B cell (primary cell): ENCODE results near the gene GRID1. TPM values are rescaled to one million over a fixed set of nuclear protein-coding genes. Genes with fewer than 3 reads are reported as not detected.

Experiments
- ATAC-seq: fragments of 200-7000 bp; cut with Tn5 transposase; one replicate; pipeline ENCODE4 v1.10.0; 2021; ENCODE audit warnings: low read depth, mild to moderate bottlenecking, moderate number of reproducible peaks, moderate library complexity
- CTCF ChIA-PET: fragments of 350-600 bp; sonication (Branson Sonifier 250); formaldehyde crosslinking; loops from one replicate; lab custom pipeline; 2021; ENCODE audit warnings: antibody characterized with exemption, inconsistent platforms; lab: Charles Lee
- POLR2A ChIA-PET: fragments of 350-600 bp; sonication (Branson Sonifier 250); formaldehyde crosslinking; loops from one replicate; lab custom pipeline; 2021; ENCODE audit warnings: antibody characterized with exemption; lab: Charles Lee
- DNase-seq: peaks from one replicate; pipeline ENCODE4 v3.0.0; 2013
- H2AFZ ChIP-seq: 2 replicates; pipeline ENCODE4 v1.6.1; 2012; ENCODE audit warnings: mild to moderate bottlenecking, low read depth, low read length; ENCODE audit not compliant: insufficient read depth, poor library complexity, severe bottlenecking
- H3K27ac ChIP-seq, 2 donors: 1 replicate in 1 of 2; 2 replicates in 1 of 2; pipeline ENCODE4 v1.5.1; 2012 to 2013; ENCODE audit warnings: low read length in 2 of 2, mild to moderate bottlenecking in 2 of 2, moderate library complexity in 1 of 2
- H3K27me3 ChIP-seq, 4 experiments: fragments of 200-600 bp in 1 of 4; sonication (generic) in 1 of 4; replicated peaks in 1 of 4; 1 replicate in 2 of 4; 2 replicates in 2 of 4; pipeline versions ENCODE4 v1.6.1 to v1.7.0; 2013 to 2016; ENCODE audit warnings: low read length in 3 of 4, mild to moderate bottlenecking in 2 of 4, mixed read lengths in 1 of 4, moderate library complexity in 1 of 4; ENCODE audit not compliant: insufficient read depth in 4 of 4, control insufficient read depth in 3 of 4; ENCODE audit errors: control extremely low read depth in 1 of 4
- H3K36me3 ChIP-seq, 2 experiments: replicated peaks in 1 of 2; 1 replicate in 1 of 2; 2 replicates in 1 of 2; pipeline versions ENCODE4 v1.6.1 to v1.7.1; 2013; ENCODE audit warnings: low read length in 1 of 2; ENCODE audit not compliant: insufficient read depth in 2 of 2, control insufficient read depth in 1 of 2; ENCODE audit errors: control extremely low read depth in 1 of 2, extremely low read depth in 1 of 2
- H3K4me1 ChIP-seq, 2 donors: fragments of 200-600 bp in 1 of 2; sonication (generic) in 1 of 2; 1 replicate in 1 of 2; 2 replicates in 1 of 2; pipeline versions ENCODE4 v1.5.1 to v1.6.1; 2013 to 2017; ENCODE audit warnings: low read length in 2 of 2; ENCODE audit not compliant: control insufficient read depth in 2 of 2, insufficient read depth in 2 of 2
- H3K4me2 ChIP-seq: replicated peaks from 2 replicates; pipeline ENCODE3; 2012; ENCODE audit warnings: mild to moderate bottlenecking, low read depth, low read length; ENCODE audit not compliant: poor library complexity, severe bottlenecking
- H3K4me3 ChIP-seq, 5 experiments: fragments of 200-600 bp in 1 of 5; sonication (generic) in 1 of 5; 1 replicate in 3 of 5; 2 replicates in 2 of 5; pipeline versions ENCODE4 v1.5.1 to v1.7.0; 2011 to 2016; ENCODE audit warnings: low read length in 4 of 5, mild to moderate bottlenecking in 4 of 5, low read depth in 2 of 5, control low read depth in 1 of 5, moderate library complexity in 1 of 5; ENCODE audit not compliant: insufficient read depth in 1 of 5; ENCODE audit errors: control extremely low read depth in 1 of 5, extremely low read depth in 1 of 5
- H3K79me2 ChIP-seq: fragments of 200-600 bp; sonication (generic); one replicate; pipeline ENCODE4 v1.6.0; 2016; ENCODE audit warnings: low read length; ENCODE audit not compliant: control insufficient read depth, insufficient read depth
- H3K9ac ChIP-seq: fragments of 200-600 bp; sonication (generic); 2 replicates; pipeline ENCODE4 v1.6.1; 2017; ENCODE audit warnings: mild to moderate bottlenecking, low read length, moderate library complexity
- H3K9me3 ChIP-seq, 3 donors: one replicate each; pipeline versions ENCODE4 v1.6.1 to v1.7.1; 2013; ENCODE audit warnings: low read length in 2 of 3; ENCODE audit not compliant: control insufficient read depth in 2 of 3, insufficient read depth in 1 of 3; ENCODE audit errors: control extremely low read depth in 1 of 3
- H4K20me1 ChIP-seq: 2 replicates; pipeline ENCODE4 v1.6.0; 2012; ENCODE audit warnings: mild to moderate bottlenecking, low read length; ENCODE audit not compliant: insufficient read depth, control insufficient read depth, poor library complexity, severe bottlenecking
- H3K27ac Mint-ChIP-seq: one replicate; pipeline ENCODE4 v1.8.0; 2021; ENCODE audit warnings: mixed read lengths
- H3K27me3 Mint-ChIP-seq: one replicate; pipeline ENCODE4 v1.8.0; 2021; ENCODE audit warnings: mixed read lengths
- H3K4me1 Mint-ChIP-seq: one replicate; pipeline ENCODE4 v1.8.0; 2021; ENCODE audit warnings: mixed read lengths
- H3K4me3 Mint-ChIP-seq: one replicate; pipeline ENCODE4 v1.8.0; 2021; ENCODE audit warnings: mixed read lengths
- H3K9me3 Mint-ChIP-seq: one replicate; pipeline ENCODE4 v1.8.0; 2022; ENCODE audit warnings: mixed read lengths; ENCODE audit not compliant: insufficient read depth
- EZH2 ChIP-seq: IDR thresholded peaks from 2 replicates; pipeline ENCODE4 v1.6.1; 2012; ENCODE audit warnings: borderline replicate concordance, low read depth, mild to moderate bottlenecking, moderate library complexity, low read length; ENCODE audit not compliant: insufficient read depth, poor library complexity, severe bottlenecking
- WGBS: methylation state at CpG from one replicate; pipeline ENCODE4 v1.1.5; 2013; ENCODE audit warnings: missing lambda C conversion rate; ENCODE audit not compliant: insufficient coverage; 5-methylcytosine and 5-hydroxymethylcytosine counted together
- intact Hi-C: fragments of 100-400 bp; cut with micrococcal nuclease; formaldehyde crosslinking; loops from one replicate; pipeline ENCODE4 v1.10.0; 2022
- polyA plus RNA-seq: library from polyadenylated mRNA; depleted of rRNA; stranded (reverse); fragments of >200 nt; gene quantifications from 2 replicates; pipeline ENCODE4 v1.2.3, GENCODE V29; 2012
- total RNA-seq, 2 donors: library from RNA; stranded (reverse); fragments of 120-200 nt in 1 of 2; gene quantifications; 1 replicate in 1 of 2; 2 replicates in 1 of 2; pipeline versions ENCODE4 v1.2.3 to v1.2.4, GENCODE V29; 2013 to 2022
- TF ChIP-seq, protein P1 (sequence below): fragments of 200-600 bp; IDR thresholded peaks from one replicate; pipeline ENCODE4 v1.8.0; 2022; ENCODE audit warnings: antibody characterized with exemption, mild to moderate bottlenecking

GRID1 gene
- total and polyA plus RNA-seq, 2 donors (not counting 1 experiment from before 2014, with no cell fraction given) = not detected

DNA sequence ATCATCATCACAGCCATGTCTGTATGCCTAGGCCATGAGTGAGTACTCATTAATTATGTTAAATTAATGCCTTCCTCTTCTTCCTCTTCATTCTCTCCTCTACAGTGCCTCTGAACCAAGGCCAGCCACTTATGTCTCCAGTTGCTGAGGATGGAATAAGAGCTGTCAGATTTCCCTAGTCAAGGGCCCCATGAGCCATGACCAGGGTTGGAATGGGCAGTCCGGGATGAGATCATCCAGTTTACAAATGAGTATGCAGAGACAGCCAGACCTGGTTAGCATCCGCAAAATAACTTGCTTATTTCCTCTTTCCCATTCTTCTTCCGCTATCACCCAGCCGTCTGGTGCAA is 342.7 kb downstream of the GRID1 start:
- Histone ChIP-seq H3K4me1 (no peaks in the 10 kb centered on the region), H3K4me3 (no peak overlapping the region), H3K27ac (no peak overlapping the region), H4K20me1 (no peaks in the 10 kb centered on the region), H3K36me3 (no peaks in the 10 kb centered on the region), H3K4me2 (no peak overlapping the region), H3K9me3 (no peaks in the 10 kb centered on the region), H2AFZ (no peak overlapping the region), H3K79me2 (no peaks in the 10 kb centered on the region), H3K27me3 (no peaks in the 10 kb centered on the region), H3K9ac (no peak overlapping the region)
- peaks cover 13% of the 10 kb centered on the region for H3K27me3 Mint-ChIP-seq
- H3K27ac Mint-ChIP-seq = no peak overlapping the region
- WGBS = 100% methylated on average over 2 of the region's 4 CpGs
- ATAC-seq (no peak), DNase-seq (no peak)
- TF ChIP-seq, protein P1, sequence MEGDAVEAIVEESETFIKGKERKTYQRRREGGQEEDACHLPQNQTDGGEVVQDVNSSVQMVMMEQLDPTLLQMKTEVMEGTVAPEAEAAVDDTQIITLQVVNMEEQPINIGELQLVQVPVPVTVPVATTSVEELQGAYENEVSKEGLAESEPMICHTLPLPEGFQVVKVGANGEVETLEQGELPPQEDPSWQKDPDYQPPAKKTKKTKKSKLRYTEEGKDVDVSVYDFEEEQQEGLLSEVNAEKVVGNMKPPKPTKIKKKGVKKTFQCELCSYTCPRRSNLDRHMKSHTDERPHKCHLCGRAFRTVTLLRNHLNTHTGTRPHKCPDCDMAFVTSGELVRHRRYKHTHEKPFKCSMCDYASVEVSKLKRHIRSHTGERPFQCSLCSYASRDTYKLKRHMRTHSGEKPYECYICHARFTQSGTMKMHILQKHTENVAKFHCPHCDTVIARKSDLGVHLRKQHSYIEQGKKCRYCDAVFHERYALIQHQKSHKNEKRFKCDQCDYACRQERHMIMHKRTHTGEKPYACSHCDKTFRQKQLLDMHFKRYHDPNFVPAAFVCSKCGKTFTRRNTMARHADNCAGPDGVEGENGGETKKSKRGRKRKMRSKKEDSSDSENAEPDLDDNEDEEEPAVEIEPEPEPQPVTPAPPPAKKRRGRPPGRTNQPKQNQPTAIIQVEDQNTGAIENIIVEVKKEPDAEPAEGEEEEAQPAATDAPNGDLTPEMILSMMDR = no peak
- no peak for TF ChIP-seq EZH2
- intact Hi-C loops = no loop called here
- ChIA-PET POLR2A (no interaction called here), CTCF (no interaction called here)
- H3K9me3 Mint-ChIP-seq = no peaks in the 10 kb centered on the region
- no peak overlapping the region for H3K4me3 Mint-ChIP-seq
- H3K4me1 Mint-ChIP-seq = peaks cover 5% of the 10 kb centered on the region

DNA sequence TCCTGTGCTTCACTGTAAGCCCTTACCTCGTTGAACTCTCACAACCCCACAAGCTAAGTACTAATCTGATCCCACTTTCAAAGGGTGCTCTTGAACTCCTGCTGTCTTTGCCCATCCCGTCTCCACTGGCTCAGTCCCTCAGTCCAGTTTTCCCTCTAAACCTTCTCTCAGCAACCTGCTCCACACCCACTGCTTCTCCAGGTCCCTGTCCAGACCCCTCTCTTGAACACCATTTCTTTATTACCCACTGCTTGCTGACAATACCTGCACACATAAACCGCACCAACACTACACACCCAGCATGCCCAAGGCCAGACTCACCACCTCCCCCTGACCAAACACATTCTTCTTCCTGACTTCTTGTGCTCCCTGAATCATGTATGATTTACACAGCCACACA is 343.3 kb downstream of the GRID1 start:
- H2AFZ ChIP-seq = no peak overlapping the region
- ChIA-PET POLR2A (no interaction called here), CTCF (no interaction called here)
- no peak overlapping the region for H3K4me2 ChIP-seq
- H3K4me3 Mint-ChIP-seq = no peak overlapping the region
- no peak for ATAC-seq
- no peaks in the 10 kb centered on the region for H3K4me1 ChIP-seq
- no peak overlapping the region for H3K4me3 ChIP-seq
- no peak overlapping the region for H3K9ac ChIP-seq
- H4K20me1 ChIP-seq = no peaks in the 10 kb centered on the region
- H3K27me3 ChIP-seq = no peaks in the 10 kb centered on the region
- no peak for DNase-seq
- WGBS = 89% methylated on average over 3 of the region's 3 CpGs
- peaks cover 12% of the 10 kb centered on the region for H3K27me3 Mint-ChIP-seq
- no peak overlapping the region for H3K27ac Mint-ChIP-seq
- no peaks in the 10 kb centered on the region for H3K79me2 ChIP-seq
- no peak for TF ChIP-seq EZH2
- TF ChIP-seq, protein P1 = no peak
- peaks cover 10% of the 10 kb centered on the region for H3K4me1 Mint-ChIP-seq
- H3K9me3 Mint-ChIP-seq = no peaks in the 10 kb centered on the region
- H3K27ac ChIP-seq = no peak overlapping the region
- no peaks in the 10 kb centered on the region for H3K9me3 ChIP-seq
- H3K36me3 ChIP-seq = no peaks in the 10 kb centered on the region
- intact Hi-C loops = no loop called here
